Spleen (tissue), 11 donors: ENCODE measurements around the gene KLHL6. TPM values are rescaled to one million over a fixed set of nuclear protein-coding genes. Genes with fewer than 3 reads are reported as not detected.

Source experiments
- DNase-seq: peaks from one replicate; pipeline ENCODE4 v3.0.0-alpha.2; 2020
- H3K27ac ChIP-seq, 8 donors: fragments of 200-600 bp; sonication (generic) in 7 of 8; 1 replicate in 4 of 8; 2 replicates in 4 of 8; pipeline versions ENCODE4 v1.5.0 to v1.8.0; 2016 to 2021; ENCODE audit warnings: inconsistent platforms in 4 of 8, mild to moderate bottlenecking in 4 of 8, moderate library complexity in 1 of 8
- H3K27me3 ChIP-seq, 7 donors: fragments of 200-600 bp; sonication (generic) in 6 of 7; replicated peaks in 1 of 7; 1 replicate in 4 of 7; 2 replicates in 3 of 7; pipeline versions ENCODE4 v1.5.0 to v1.8.0; 2016 to 2021; ENCODE audit warnings: inconsistent platforms in 3 of 7, mild to moderate bottlenecking in 1 of 7
- H3K36me3 ChIP-seq, 6 donors: fragments of 200-600 bp; sonication (generic) in 5 of 6; 1 replicate in 4 of 6; 2 replicates in 2 of 6; pipeline versions ENCODE4 v1.5.0 to v1.8.0; 2016 to 2021; ENCODE audit warnings: inconsistent platforms in 2 of 6
- H3K4me1 ChIP-seq, 6 donors: fragments of 200-600 bp; sonication (generic) in 5 of 6; 1 replicate in 3 of 6; 2 replicates in 3 of 6; pipeline versions ENCODE4 v1.5.0 to v1.8.0; 2016 to 2021; ENCODE audit warnings: inconsistent platforms in 3 of 6
- H3K4me3 ChIP-seq, 8 donors: fragments of 200-600 bp; sonication (generic) in 7 of 8; 1 replicate in 4 of 8; 2 replicates in 4 of 8; pipeline versions ENCODE4 v1.5.0 to v1.8.0; 2016 to 2021; ENCODE audit warnings: inconsistent platforms in 4 of 8, mild to moderate bottlenecking in 4 of 8, moderate library complexity in 2 of 8
- H3K9me3 ChIP-seq, 8 donors: fragments of 200-600 bp; sonication (generic) in 7 of 8; 1 replicate in 4 of 8; 2 replicates in 4 of 8; pipeline versions ENCODE4 v1.5.0 to v1.8.0; 2016 to 2021; ENCODE audit warnings: inconsistent platforms in 4 of 8
- POLR2A ChIP-seq, 3 donors: fragments of 450-650 bp; IDR thresholded peaks; one replicate each; pipeline ENCODE4 v1.5.1; 2017; ENCODE audit warnings: antibody characterized with exemption in 3 of 3, mild to moderate bottlenecking in 1 of 3
- POLR2AphosphoS5 ChIP-seq, 3 donors: sonication (generic); formaldehyde crosslinking; IDR thresholded peaks; one replicate each; pipeline ENCODE4 v1.5.1; 2017; ENCODE audit warnings: antibody characterized with exemption in 3 of 3
- WGBS, 5 donors: extraction: QIAGEN DNeasy Blood & Tissue Kit in 3 of 5; methylation state at CpG; one replicate each; pipeline versions ENCODE4 v1.1.5 to v1.1.7; 2013 to 2018; 5-methylcytosine and 5-hydroxymethylcytosine counted together
- intact Hi-C: fragments of 100-400 bp; cut with DNase I; formaldehyde crosslinking; loops from one replicate; pipeline ENCODE4 v1.15.0; 2023; ENCODE audit warnings: low total_unique reads
- polyA plus RNA-seq, 3 donors: library from polyadenylated mRNA; stranded (reverse); fragments of 200-250 nt; gene quantifications; one replicate each; pipeline ENCODE4 v1.2.1, GENCODE V29; 2013
- total RNA-seq, 7 donors: library from RNA; depleted of rRNA in 3 of 7; stranded (reverse); fragments of >200 nt in 3 of 7; fragmentation: NEBNext Ultra II Directional in 4 of 7; extraction: Animal tissue kit (Norgen Biotek cat#: 25700) in 4 of 7; gene quantifications; one replicate each; pipeline versions ENCODE4 v1.1.0 to v1.2.1, GENCODE V29; 2016 to 2021
- TF ChIP-seq, protein P1 (sequence below), 11 experiments: fragments of 200-600 bp in 7 of 11; fragments of 450-650 bp in 4 of 11; sonication (generic) in 4 of 11; IDR thresholded peaks in 8 of 11; conservative IDR thresholded peaks in 3 of 11; 1 replicate in 7 of 11; 2 replicates in 4 of 11; pipeline versions ENCODE4 v1.4.0 to v1.8.0; 2016 to 2021; ENCODE audit warnings: antibody characterized with exemption in 11 of 11, inconsistent platforms in 4 of 11, mild to moderate bottlenecking in 1 of 11
- donor health status: healthy with polysubstance abuse.
- donor health status: DM: no; HTN: no; CAD: no; lungs with moderate emphysema.
- donor health status: DM: no; HTN: no; CAD: no.
- donor health status: Bipolar disorder and iron deficiency.
- donor health status: healthy.
- donor health status: DM: no; HTN: no; CAD: no.
- donor health status: DM: yes; HTN: yes; CAD: no.

The KLHL6 gene
- total and polyA plus RNA-seq, 10 donors = 10.8 to 51.8 (median 33.0) TPM

DNA sequence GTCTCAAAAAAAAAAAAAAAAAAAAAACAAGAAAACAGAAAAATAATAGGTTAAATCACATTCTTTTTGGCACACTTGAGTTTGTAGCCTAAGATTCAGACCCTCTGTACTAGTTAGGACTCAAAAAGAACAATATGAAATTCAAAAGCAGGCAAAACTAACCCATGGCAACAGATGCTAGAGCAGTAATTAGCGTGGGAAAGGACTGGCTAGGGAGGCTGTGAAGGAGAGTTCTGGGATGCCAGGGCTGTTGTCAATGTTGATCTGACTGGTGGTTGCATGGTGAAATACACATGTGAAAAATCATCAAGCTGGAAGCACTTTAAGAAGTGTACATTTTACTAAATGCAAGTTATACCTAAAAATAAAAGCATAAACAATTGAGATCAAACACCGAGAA is 35.6 kb downstream of the KLHL6 start:
- 90 to 96% (median 95%) methylated on average over 2 of the region's 2 CpGs for WGBS, 5 donors
- Histone ChIP-seq H3K36me3 (peaks cover 0 to 53% (median 0%) of the 10 kb centered on the region in 6 donors), H3K4me1 (peaks cover 4 to 46% (median 22%) of the 10 kb centered on the region in 6 donors), H3K9me3 (no peaks in the 10 kb centered on the region), H3K4me3 (no peak overlapping the region), H3K27ac (peak overlapping the region in 2 of 8 donors; percentile 9 to 28), H3K27me3 (no peaks in the 10 kb centered on the region)
- intact Hi-C loops = no loop called here
- TF ChIP-seq POLR2AphosphoS5 (IDR thresholded peaks at IDR 0.05) (no peak), POLR2A (IDR thresholded peaks at IDR 0.05) (no peak)
- TF ChIP-seq, protein P1, sequence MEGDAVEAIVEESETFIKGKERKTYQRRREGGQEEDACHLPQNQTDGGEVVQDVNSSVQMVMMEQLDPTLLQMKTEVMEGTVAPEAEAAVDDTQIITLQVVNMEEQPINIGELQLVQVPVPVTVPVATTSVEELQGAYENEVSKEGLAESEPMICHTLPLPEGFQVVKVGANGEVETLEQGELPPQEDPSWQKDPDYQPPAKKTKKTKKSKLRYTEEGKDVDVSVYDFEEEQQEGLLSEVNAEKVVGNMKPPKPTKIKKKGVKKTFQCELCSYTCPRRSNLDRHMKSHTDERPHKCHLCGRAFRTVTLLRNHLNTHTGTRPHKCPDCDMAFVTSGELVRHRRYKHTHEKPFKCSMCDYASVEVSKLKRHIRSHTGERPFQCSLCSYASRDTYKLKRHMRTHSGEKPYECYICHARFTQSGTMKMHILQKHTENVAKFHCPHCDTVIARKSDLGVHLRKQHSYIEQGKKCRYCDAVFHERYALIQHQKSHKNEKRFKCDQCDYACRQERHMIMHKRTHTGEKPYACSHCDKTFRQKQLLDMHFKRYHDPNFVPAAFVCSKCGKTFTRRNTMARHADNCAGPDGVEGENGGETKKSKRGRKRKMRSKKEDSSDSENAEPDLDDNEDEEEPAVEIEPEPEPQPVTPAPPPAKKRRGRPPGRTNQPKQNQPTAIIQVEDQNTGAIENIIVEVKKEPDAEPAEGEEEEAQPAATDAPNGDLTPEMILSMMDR (IDR thresholded peaks at IDR 0.05 in 8 of 11, conservative IDR thresholded peaks at IDR 0.05 in 3 of 11) = no peak
- no peak for DNase-seq

DNA sequence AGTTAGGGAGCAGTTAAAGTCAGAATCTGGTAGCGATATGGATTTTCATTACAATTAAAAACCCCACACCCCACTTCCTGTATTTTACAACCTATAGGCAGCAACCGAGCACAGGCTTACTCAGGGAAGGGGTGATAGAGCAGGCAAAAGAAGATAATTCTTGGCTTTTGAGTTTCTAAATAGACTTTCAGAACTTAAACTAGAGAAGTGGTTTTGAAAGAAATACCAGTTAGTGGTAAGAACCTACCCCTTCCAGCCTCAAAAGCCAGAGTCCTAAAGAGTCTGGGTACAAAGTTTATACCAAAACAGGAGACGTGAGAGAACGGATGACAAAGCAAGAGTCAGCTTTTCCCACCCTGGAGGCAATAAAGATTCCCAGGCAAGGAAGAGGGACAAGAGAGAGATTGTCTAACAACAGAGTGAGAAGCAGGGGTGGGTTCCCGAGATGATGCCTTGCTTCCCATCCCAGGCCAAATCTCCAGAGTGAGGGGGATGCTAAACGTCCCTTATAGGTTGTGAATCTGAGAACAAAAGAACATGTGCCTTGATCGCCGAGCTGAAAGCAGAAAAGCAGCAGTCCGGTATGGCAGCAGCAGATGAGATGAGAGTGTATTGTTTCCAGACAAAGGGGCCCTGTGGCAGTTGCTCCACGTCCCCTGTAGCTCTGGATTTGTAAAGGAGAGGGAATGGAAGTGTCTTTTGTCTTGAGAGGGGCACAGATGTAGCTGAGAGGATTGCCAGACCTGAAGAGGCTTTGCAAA is 36.8 kb downstream of the KLHL6 start:
- intact Hi-C loops = no loop called here
- TF ChIP-seq POLR2AphosphoS5 (IDR thresholded peaks at IDR 0.05) (no peak), POLR2A (IDR thresholded peaks at IDR 0.05) (no peak)
- TF ChIP-seq, protein P1 (IDR thresholded peaks at IDR 0.05 in 8 of 11, conservative IDR thresholded peaks at IDR 0.05 in 3 of 11) = no peak
- DNase-seq = no peak
- H3K4me1 ChIP-seq = peaks cover 4 to 56% (median 23%) of the 10 kb centered on the region in 6 donors
- no peaks in the 10 kb centered on the region for H3K27me3 ChIP-seq
- WGBS, 5 donors = 64 to 68% (median 67%) methylated on average over 10 of the region's 10 CpGs
- no peak overlapping the region for H3K4me3 ChIP-seq
- H3K36me3 ChIP-seq = peaks cover 0 to 42% (median 0%) of the 10 kb centered on the region in 6 donors
- H3K27ac ChIP-seq = peak overlapping the region in 6 of 8 donors; percentile 1 to 78 (median 70)
- H3K9me3 ChIP-seq = no peaks in the 10 kb centered on the region

DNA sequence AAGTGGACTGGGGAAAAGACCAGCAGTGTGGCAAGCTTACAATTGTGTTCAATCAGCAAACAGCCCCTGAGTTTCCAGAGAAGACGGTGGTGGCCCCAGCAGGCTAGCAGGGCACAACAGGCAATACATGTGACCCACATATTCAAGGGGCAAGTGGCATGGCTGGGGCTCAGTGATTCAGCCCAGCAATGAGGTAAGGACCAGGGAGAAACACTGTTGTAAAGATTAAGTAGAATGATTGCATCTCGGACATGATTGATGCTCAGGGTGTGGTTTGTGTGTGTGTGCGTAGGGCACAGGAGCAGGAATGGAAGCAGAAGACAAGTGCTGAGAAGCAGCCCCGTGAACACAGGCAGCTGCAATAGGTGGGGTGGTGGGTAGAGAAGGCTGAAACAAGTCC is 37.9 kb downstream of the KLHL6 start:
- Histone ChIP-seq H3K27me3 (no peaks in the 10 kb centered on the region), H3K27ac (peak overlapping the region in 4 of 8 donors; percentile 67 to 78 (median 72)), H3K4me3 (no peak overlapping the region), H3K36me3 (peaks cover 0 to 32% (median 0%) of the 10 kb centered on the region in 6 donors), H3K4me1 (peaks cover 9 to 66% (median 34%) of the 10 kb centered on the region in 6 donors), H3K9me3 (no peaks in the 10 kb centered on the region)
- DNase-seq = no peak
- TF ChIP-seq POLR2A (IDR thresholded peaks at IDR 0.05) (no peak), POLR2AphosphoS5 (IDR thresholded peaks at IDR 0.05) (no peak)
- TF ChIP-seq, protein P1 (IDR thresholded peaks at IDR 0.05 in 8 of 11, conservative IDR thresholded peaks at IDR 0.05 in 3 of 11) = no peak
- WGBS, 5 donors = 84 to 95% (median 89%) methylated on average over 4 of the region's 4 CpGs
- intact Hi-C loops = no loop called here
